SK-N-SH (cell line): Measurements from ENCODE around the gene FAT2. TPM values are rescaled to one million over a fixed set of nuclear protein-coding genes. Genes with fewer than 3 reads are reported as not detected.

ENCODE experiments used
- CTCF ChIA-PET: fragments of 300-600, 350-600 bp; formaldehyde crosslinking; extraction: SDS; loops from one replicate; lab custom pipeline; 2021; lab: Yijun Ruan, JAX
- POLR2A ChIA-PET: fragments of 350-600 bp; sonication (Branson Sonifier 250); formaldehyde crosslinking; extraction: SDS; loops from one replicate; lab custom pipeline; 2020; ENCODE audit warnings: antibody characterized with exemption, inconsistent platforms; lab: Yijun Ruan, JAX
- DNase-seq: peaks from one replicate; pipeline ENCODE4 v3.0.0; 2012
- H2AFZ ChIP-seq: fragments of 200-600 bp; sonication (generic); 2 replicates; pipeline ENCODE4 v1.8.1; 2016; ENCODE audit warnings: antibody characterized with exemption, mild to moderate bottlenecking, low read depth
- H3F3A ChIP-seq: fragments of 200-600 bp; sonication (generic); replicated peaks from 2 replicates; pipeline ENCODE3; 2016; ENCODE audit warnings: antibody characterized with exemption, mild to moderate bottlenecking; ENCODE audit not compliant: insufficient read depth
- H3K27ac ChIP-seq, 2 experiments: fragments of 200-500 bp in 1 of 2; fragments of 200-600 bp in 1 of 2; sonication (Bioruptor generic) in 1 of 2; sonication (generic), shearing (Covaris generic) in 1 of 2; 2 replicates each; pipeline versions ENCODE4 v1.5.1 to v1.6.1; 2014 to 2016; ENCODE audit warnings: low read depth in 2 of 2, inconsistent platforms in 1 of 2, low read length in 1 of 2, mild to moderate bottlenecking in 1 of 2, mixed read lengths in 1 of 2
- H3K27me3 ChIP-seq: fragments of 200-600 bp; sonication (generic), shearing (Covaris generic); 2 replicates; pipeline ENCODE4 v1.6.1; 2016; ENCODE audit warnings: mixed run types; ENCODE audit not compliant: insufficient read depth
- H3K36me3 ChIP-seq, 2 experiments: fragments of 200-500 bp in 1 of 2; fragments of 200-600 bp in 1 of 2; sonication (Bioruptor generic) in 1 of 2; sonication (generic) in 1 of 2; replicated peaks in 1 of 2; 2 replicates each; pipeline versions ENCODE3 to v1.5.1; 2014 to 2016; ENCODE audit warnings: low read length in 1 of 2, mild to moderate bottlenecking in 1 of 2; ENCODE audit not compliant: insufficient read depth in 2 of 2, control insufficient read depth in 1 of 2
- H3K4me1 ChIP-seq, 2 experiments: fragments of 200-500 bp in 1 of 2; fragments of 200-600 bp in 1 of 2; sonication (Bioruptor generic) in 1 of 2; sonication (generic), shearing (Covaris generic) in 1 of 2; 2 replicates each; pipeline versions ENCODE4 v1.5.1 to v1.6.1; 2014 to 2016; ENCODE audit warnings: low read depth in 1 of 2, low read length in 1 of 2, mixed run types in 1 of 2; ENCODE audit not compliant: insufficient read depth in 2 of 2, control insufficient read depth in 1 of 2
- H3K4me2 ChIP-seq: fragments of 200-600 bp; sonication (generic), shearing (Covaris generic); 2 replicates; pipeline ENCODE4 v1.6.1; 2017; ENCODE audit warnings: mixed run types
- H3K4me3 ChIP-seq, 2 experiments: fragments of 200-500 bp in 1 of 2; fragments of 200-600 bp in 1 of 2; sonication (Bioruptor generic) in 1 of 2; sonication (generic), shearing (Covaris generic) in 1 of 2; 2 replicates each; pipeline versions ENCODE4 v1.5.1 to v1.8.1; 2014 to 2016; ENCODE audit warnings: low read depth in 2 of 2, inconsistent platforms in 1 of 2, low read length in 1 of 2, mild to moderate bottlenecking in 1 of 2, mixed read lengths in 1 of 2, moderate library complexity in 1 of 2
- H3K79me2 ChIP-seq: fragments of 200-600 bp; sonication (generic); 2 replicates; pipeline ENCODE4 v1.8.1; 2017; ENCODE audit warnings: mild to moderate bottlenecking; ENCODE audit not compliant: insufficient read depth
- H3K9ac ChIP-seq: fragments of 200-600 bp; sonication (generic); 2 replicates; pipeline ENCODE4 v1.6.1; 2017; ENCODE audit warnings: mixed run types
- H3K9me2 ChIP-seq: fragments of 200-600 bp; sonication (generic); 2 replicates; pipeline ENCODE4 v1.6.1; 2017; ENCODE audit warnings: mixed run types
- H3K9me3 ChIP-seq: fragments of 200-600 bp; sonication (generic); 2 replicates; pipeline ENCODE4 v1.6.1; 2017; ENCODE audit warnings: mixed run types, mild to moderate bottlenecking, moderate library complexity
- H4K20me1 ChIP-seq: fragments of 200-600 bp; sonication (generic); 2 replicates; pipeline ENCODE4 v1.6.1; 2017; ENCODE audit warnings: mild to moderate bottlenecking, mixed run types; ENCODE audit not compliant: insufficient read depth
- CTCF ChIP-seq: fragments of 200-600 bp; sonication (generic); IDR thresholded peaks from 2 replicates; pipeline ENCODE4 v1.6.1; 2017; ENCODE audit warnings: antibody characterized with exemption, mild to moderate bottlenecking, moderate library complexity
- EP300 ChIP-seq, 2 experiments: IDR thresholded peaks; 2 replicates each; pipeline versions ENCODE4 v1.4.0 to v1.6.1; 2012; ENCODE audit warnings: borderline replicate concordance in 1 of 2, low read depth in 1 of 2, low read length in 1 of 2
- GABPA ChIP-seq: IDR thresholded peaks from 2 replicates; pipeline ENCODE4 v1.4.0; 2012; ENCODE audit warnings: low read depth, mild to moderate bottlenecking
- MAX ChIP-seq: IDR thresholded peaks from 2 replicates; pipeline ENCODE4 v1.4.0; 2012; ENCODE audit warnings: low read depth
- NRF1 ChIP-seq: IDR thresholded peaks from 2 replicates; pipeline ENCODE4 v1.6.1; 2012; ENCODE audit warnings: low read depth, mild to moderate bottlenecking, low read length
- POLR2AphosphoS5 ChIP-seq: IDR thresholded peaks from 2 replicates; pipeline ENCODE4 v1.6.1; 2012; ENCODE audit warnings: low read depth, low read length
- SIN3A ChIP-seq: IDR thresholded peaks from 2 replicates; pipeline ENCODE4 v1.6.1; 2012; ENCODE audit warnings: low read depth, mild to moderate bottlenecking, low read length, moderate library complexity, borderline replicate concordance
- SMC3 ChIP-seq: IDR thresholded peaks from 2 replicates; pipeline ENCODE4 v1.6.1; 2012; ENCODE audit warnings: low read depth, low read length, improper control_type of control experiment
- TEAD4 ChIP-seq: IDR thresholded peaks from 2 replicates; pipeline ENCODE4 v1.4.0; 2012; ENCODE audit warnings: mild to moderate bottlenecking, borderline replicate concordance; ENCODE audit not compliant: insufficient read depth
- ZBTB33 ChIP-seq: IDR thresholded peaks from 2 replicates; pipeline ENCODE4 v1.4.0; 2012; ENCODE audit warnings: low read depth, borderline replicate concordance
- WGBS: methylation state at CpG from one replicate; pipeline ENCODE4 v1.1.6; 2017; ENCODE audit warnings: low lambda C conversion rate; 5-methylcytosine and 5-hydroxymethylcytosine counted together
- polyA plus RNA-seq, 3 experiments: library from polyadenylated mRNA; depleted of rRNA; stranded (reverse); fragments of >200 nt; gene quantifications; 2 replicates each; pipeline ENCODE4 v1.2.3, GENCODE V29; 2012
- TF ChIP-seq, protein P1 (sequence below): IDR thresholded peaks from 2 replicates; pipeline ENCODE4; 2012

FAT2 gene
- polyA plus RNA-seq, 1 of the 3 experiments (the other 2 are of a cell fraction), result not detected

DNA sequence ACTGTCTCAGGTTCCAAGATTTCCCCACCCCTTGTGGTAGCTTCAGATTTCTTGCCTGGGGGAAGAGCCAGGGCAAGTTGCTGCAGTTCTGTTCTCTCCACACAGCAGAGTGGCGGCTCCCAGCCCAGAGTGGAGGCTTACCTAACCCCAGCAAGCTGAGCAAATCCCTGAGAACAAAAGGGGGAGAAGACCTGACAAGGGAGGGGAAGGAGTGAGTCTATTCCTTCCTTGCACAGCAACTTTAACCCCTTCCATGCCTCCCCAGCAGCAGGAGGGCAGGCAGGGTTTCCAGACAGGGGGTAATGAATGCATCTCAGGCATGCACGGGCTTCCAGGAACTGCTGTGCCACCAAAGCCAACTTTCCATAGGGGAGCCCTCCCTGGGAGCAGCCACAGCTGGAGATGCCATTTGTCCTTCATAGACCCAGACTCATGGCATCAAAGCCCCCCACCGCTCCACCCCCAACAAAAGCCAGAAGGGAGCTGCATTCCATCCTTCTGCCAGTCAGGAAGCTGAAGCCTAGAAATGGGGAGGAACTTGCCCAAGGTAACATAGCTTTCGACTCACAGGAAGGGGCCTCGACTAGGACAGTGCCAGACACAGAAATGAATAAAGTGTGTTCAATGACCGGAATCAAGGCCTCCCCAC is 28.8 kb upstream of the FAT2 start (continued):
- TF ChIP-seq ZBTB33 (no peak), CTCF (no peak), SMC3 (no peak)
- TF ChIP-seq, protein P1, sequence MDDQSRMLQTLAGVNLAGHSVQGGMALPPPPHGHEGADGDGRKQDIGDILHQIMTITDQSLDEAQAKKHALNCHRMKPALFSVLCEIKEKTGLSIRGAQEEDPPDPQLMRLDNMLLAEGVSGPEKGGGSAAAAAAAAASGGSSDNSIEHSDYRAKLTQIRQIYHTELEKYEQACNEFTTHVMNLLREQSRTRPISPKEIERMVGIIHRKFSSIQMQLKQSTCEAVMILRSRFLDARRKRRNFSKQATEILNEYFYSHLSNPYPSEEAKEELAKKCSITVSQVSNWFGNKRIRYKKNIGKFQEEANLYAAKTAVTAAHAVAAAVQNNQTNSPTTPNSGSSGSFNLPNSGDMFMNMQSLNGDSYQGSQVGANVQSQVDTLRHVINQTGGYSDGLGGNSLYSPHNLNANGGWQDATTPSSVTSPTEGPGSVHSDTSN, result no peak

DNA sequence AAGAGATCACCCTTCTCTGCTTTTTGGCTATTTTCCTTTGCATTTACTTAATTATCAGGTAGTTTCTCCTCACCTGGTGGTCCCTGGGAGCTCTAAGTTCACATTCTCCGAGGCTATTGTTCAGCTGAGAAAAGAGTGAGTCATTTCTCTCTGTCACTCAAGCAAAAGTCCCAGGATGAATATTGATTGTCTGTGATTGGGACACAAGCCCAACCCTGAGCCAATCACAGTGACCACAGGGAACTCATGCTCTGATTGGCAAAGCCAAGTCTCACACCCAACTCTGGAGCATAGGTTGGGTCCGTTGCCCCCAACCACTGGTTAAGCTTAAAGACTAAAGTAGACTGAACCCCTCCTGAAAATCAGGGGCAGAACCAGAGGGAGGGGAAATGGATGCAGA is 27.8 kb upstream of the FAT2 start:
- no peaks in the 10 kb centered on the region for H3K9me3 ChIP-seq
- no peaks in the 10 kb centered on the region for H3K4me1 ChIP-seq
- POLR2A ChIA-PET, result no interaction called here
- no peaks in the 10 kb centered on the region for H4K20me1 ChIP-seq
- H3K9ac ChIP-seq, result no peak overlapping the region
- no peak for DNase-seq
- TF ChIP-seq MAX (no peak), GABPA (no peak), POLR2AphosphoS5 (no peak), TEAD4 (no peak), EP300 (IDR thresholded peaks at IDR 0.05; ENCODE audit: borderline replicate concordance in 1 of 2, low read depth in 1 of 2, low read length in 1 of 2) (no peak), NRF1 (no peak), SIN3A (no peak)
- H3F3A ChIP-seq, result no peaks in the 10 kb centered on the region
- WGBS, result 3% methylated on average over 2 of the region's 2 CpGs
- CTCF ChIA-PET, result interaction anchor here (1.1 to 1.3 kb wide), 2 partner anchors 8 to 9 kb away, joined by 3 read pairs; no protein-coding TSS in a partner anchor
- no peak overlapping the region for H3K4me3 ChIP-seq
- no peaks in the 10 kb centered on the region for H3K9me2 ChIP-seq
- H3K36me3 ChIP-seq, result no peaks in the 10 kb centered on the region
- no peak overlapping the region for H3K4me2 ChIP-seq
- no peak overlapping the region for H3K27ac ChIP-seq
- H3K79me2 ChIP-seq, result no peaks in the 10 kb centered on the region
- no peak overlapping the region for H2AFZ ChIP-seq
- H3K27me3 ChIP-seq, result 0 out of 2 replicates have a peak, but pooled peaks cover 8% of the 10 kb centered on the region
